H9 (cell line): ENCODE results near the gene ANKZF1. TPM values are rescaled to one million over a fixed set of nuclear protein-coding genes. Genes with fewer than 3 reads are reported as not detected.
A peak's percentile ranks its signal among the peaks of the same experiment; 100 is the strongest.

ENCODE experiments used
- DNase-seq: peaks from one replicate; pipeline ENCODE4 v3.0.0-alpha.2; 2017
- H2AFZ ChIP-seq: one replicate; pipeline ENCODE4 v1.6.1; 2013; ENCODE audit warnings: mild to moderate bottlenecking, low read length, control low read depth, moderate library complexity
- H2AK5ac ChIP-seq: 2 replicates; pipeline ENCODE4 v1.6.1; 2013; ENCODE audit warnings: low read length, control low read depth, mixed read lengths; ENCODE audit not compliant: insufficient read length
- H2BK120ac ChIP-seq: one replicate; pipeline ENCODE4 v1.6.1; 2013; ENCODE audit warnings: low read depth, mild to moderate bottlenecking, low read length, control low read depth, inconsistent platforms; ENCODE audit not compliant: poor library complexity, severe bottlenecking
- H2BK12ac ChIP-seq: 2 replicates; pipeline ENCODE4 v1.6.1; 2013; ENCODE audit warnings: low read length, control low read depth, mixed read lengths, low read depth; ENCODE audit not compliant: insufficient read length
- H2BK15ac ChIP-seq: 2 replicates; pipeline ENCODE4 v1.6.1; 2013; ENCODE audit warnings: low read depth, low read length, control low read depth
- H2BK20ac ChIP-seq: one replicate; pipeline ENCODE4 v1.6.1; 2013; ENCODE audit warnings: low read depth, mild to moderate bottlenecking, low read length, control low read depth, inconsistent platforms; ENCODE audit not compliant: poor library complexity, severe bottlenecking
- H2BK5ac ChIP-seq: 2 replicates; pipeline ENCODE4 v1.6.1; 2013; ENCODE audit warnings: low read length, control low read depth, mixed read lengths; ENCODE audit not compliant: insufficient read length
- H3K14ac ChIP-seq: 2 replicates; pipeline ENCODE4 v1.6.1; 2013; ENCODE audit warnings: low read length, control low read depth; ENCODE audit not compliant: insufficient read depth
- H3K18ac ChIP-seq: 2 replicates; pipeline ENCODE4 v1.6.1; 2013; ENCODE audit warnings: low read depth, mild to moderate bottlenecking, mixed read lengths, low read length, control low read depth; ENCODE audit not compliant: insufficient read length
- H3K23ac ChIP-seq: 2 replicates; pipeline ENCODE4 v1.6.1; 2013; ENCODE audit warnings: low read length, control low read depth, mixed read lengths, low read depth; ENCODE audit not compliant: insufficient read length
- H3K23me2 ChIP-seq: 2 replicates; pipeline ENCODE4 v1.6.1; 2013; ENCODE audit warnings: low read depth, mild to moderate bottlenecking, mixed read lengths, low read length, control low read depth; ENCODE audit not compliant: insufficient read length, poor library complexity, severe bottlenecking
- H3K27ac ChIP-seq: 2 replicates; pipeline ENCODE4 v1.5.1; 2013; ENCODE audit warnings: low read length, control low read depth, mixed read lengths, low read depth; ENCODE audit not compliant: insufficient read length
- H3K27me3 ChIP-seq: 2 replicates; pipeline ENCODE4 v1.6.1; 2013; ENCODE audit warnings: low read length, control low read depth, inconsistent platforms; ENCODE audit not compliant: insufficient read depth
- H3K4ac ChIP-seq: 2 replicates; pipeline ENCODE4 v1.6.1; 2013; ENCODE audit warnings: low read depth, mild to moderate bottlenecking, control low read depth, inconsistent platforms, low read length, moderate library complexity
- H3K4me1 ChIP-seq: 2 replicates; pipeline ENCODE4 v1.6.1; 2013; ENCODE audit warnings: low read length, control low read depth, inconsistent platforms; ENCODE audit not compliant: insufficient read depth
- H3K4me2 ChIP-seq: 2 replicates; pipeline ENCODE4 v1.6.1; 2013; ENCODE audit warnings: low read length, control low read depth, mixed read lengths; ENCODE audit not compliant: insufficient read length, insufficient read depth
- H3K56ac ChIP-seq: 2 replicates; pipeline ENCODE4 v1.6.1; 2013; ENCODE audit warnings: low read depth, mild to moderate bottlenecking, mixed read lengths, low read length, control low read depth; ENCODE audit not compliant: insufficient read length
- H3K79me1 ChIP-seq: 2 replicates; pipeline ENCODE4 v1.6.1; 2013; ENCODE audit warnings: low read depth, mild to moderate bottlenecking, moderate library complexity, low read length, control low read depth, inconsistent platforms; ENCODE audit not compliant: insufficient read depth, poor library complexity, severe bottlenecking
- H3K79me2 ChIP-seq: 2 replicates; pipeline ENCODE4 v1.6.1; 2013; ENCODE audit warnings: low read length, control low read depth, inconsistent platforms; ENCODE audit not compliant: insufficient read depth
- H3K9ac ChIP-seq: 2 replicates; pipeline ENCODE4 v1.6.1; 2013; ENCODE audit warnings: low read length, control low read depth, mixed read lengths; ENCODE audit not compliant: insufficient read length; ENCODE audit errors: extremely low read depth
- H3K9me3 ChIP-seq: one replicate; pipeline ENCODE4 v1.6.1; 2013; ENCODE audit warnings: low read depth, low read length, inconsistent platforms; ENCODE audit not compliant: control insufficient read depth
- H3T11ph ChIP-seq: one replicate; pipeline ENCODE4 v1.6.1; 2013; ENCODE audit warnings: mild to moderate bottlenecking, low read length, control low read depth, inconsistent platforms
- H4K20me1 ChIP-seq: one replicate; pipeline ENCODE4 v1.6.1; 2013; ENCODE audit not compliant: control insufficient read depth, insufficient read length, insufficient read depth
- H4K5ac ChIP-seq: 2 replicates; pipeline ENCODE4 v1.6.1; 2013; ENCODE audit warnings: low read depth, mild to moderate bottlenecking, mixed read lengths, low read length, control low read depth; ENCODE audit not compliant: insufficient read length
- H4K8ac ChIP-seq: replicated peaks from 2 replicates; pipeline ENCODE4 v1.6.1; 2013; ENCODE audit warnings: low read length, control low read depth, mixed read lengths, low read depth; ENCODE audit not compliant: insufficient read length
- H4K91ac ChIP-seq: 2 replicates; pipeline ENCODE4 v1.6.1; 2013; ENCODE audit warnings: low read depth, mild to moderate bottlenecking, moderate library complexity, mixed read lengths, low read length, control low read depth; ENCODE audit not compliant: insufficient read length
- H3K27ac Mint-ChIP-seq, 3 experiments: 2 replicates in 2 of 3; 3 replicates in 1 of 3; pipeline ENCODE4 v1.8.0; 2020 to 2021; ENCODE audit warnings: mixed read lengths in 3 of 3, mild to moderate bottlenecking in 1 of 3, moderate library complexity in 1 of 3
- H3K27me3 Mint-ChIP-seq: 2 replicates; pipeline ENCODE4 v1.8.0; 2021; ENCODE audit warnings: low read depth, mild to moderate bottlenecking, moderate library complexity, mixed read lengths
- H3K36me3 Mint-ChIP-seq, 3 experiments: 2 replicates in 2 of 3; 3 replicates in 1 of 3; pipeline ENCODE4 v1.8.0; 2020 to 2021; ENCODE audit warnings: low read depth in 3 of 3, mixed read lengths in 3 of 3; ENCODE audit not compliant: insufficient read depth in 1 of 3
- H3K4me1 Mint-ChIP-seq, 2 experiments: 2 replicates each; pipeline ENCODE4 v1.8.0; 2020; ENCODE audit warnings: mixed read lengths in 2 of 2
- H3K4me3 Mint-ChIP-seq, 2 experiments: 2 replicates in 1 of 2; 3 replicates in 1 of 2; pipeline ENCODE4 v1.8.0; 2020 to 2021; ENCODE audit warnings: mild to moderate bottlenecking in 2 of 2, mixed read lengths in 2 of 2, moderate library complexity in 1 of 2
- H3K9me3 Mint-ChIP-seq, 2 experiments: 2 replicates in 1 of 2; 3 replicates in 1 of 2; pipeline ENCODE4 v1.8.0; 2020; ENCODE audit warnings: mild to moderate bottlenecking in 2 of 2, mixed read lengths in 2 of 2, moderate library complexity in 1 of 2
- CTCF ChIP-seq: fragments of 200-600 bp; sonication (generic); conservative IDR thresholded peaks from 3 replicates; pipeline ENCODE4 v1.8.0; 2021; ENCODE audit warnings: antibody characterized with exemption, mild to moderate bottlenecking
- WGBS: extraction: QIAGEN DNeasy Blood & Tissue Kit; methylation state at CpG from one replicate; pipeline ENCODE4 v1.1.7; 2013; ENCODE audit warnings: missing lambda C conversion rate, low lambda C conversion rate, mixed read lengths; ENCODE audit not compliant: insufficient read length; ENCODE audit errors: extremely low coverage; 5-methylcytosine and 5-hydroxymethylcytosine counted together
- total RNA-seq: library from RNA; stranded (reverse); gene quantifications from 2 replicates; pipeline ENCODE4 v1.2.1, GENCODE V29; 2021

The ANKZF1 gene
- total RNA-seq, 1 experiment from 2014 or later: 55.4 TPM

GRCh38 chr2:219218217-219218731, 11.3 kb upstream of the ANKZF1 start:
- no peak overlapping the region for H2AFZ ChIP-seq
- H2BK5ac ChIP-seq: no peak overlapping the region
- no peak overlapping the region for H3K27ac ChIP-seq
- peak overlapping the region; percentile 85 to 91 for H3K4me3 Mint-ChIP-seq
- H2BK15ac ChIP-seq: no peak overlapping the region
- no peaks in the 10 kb centered on the region for H4K20me1 ChIP-seq
- no peak overlapping the region for H4K5ac ChIP-seq
- H3K4me1 Mint-ChIP-seq: peaks cover 19 to 23% of the 10 kb centered on the region in 2 experiments
- no peak overlapping the region for H3K56ac ChIP-seq
- peaks cover 3% of the 10 kb centered on the region; the same call in 1 of the 2 replicates for H3K27me3 Mint-ChIP-seq
- peaks cover 7% of the 10 kb centered on the region for H3K23me2 ChIP-seq
- H2BK120ac ChIP-seq: no peak overlapping the region
- no peak overlapping the region for H3K4ac ChIP-seq
- peak; percentile 84 for DNase-seq
- H2BK12ac ChIP-seq: no peak overlapping the region
- no peaks in the 10 kb centered on the region for H3K27me3 ChIP-seq
- H2AK5ac ChIP-seq: no peak overlapping the region
- H3K9me3 Mint-ChIP-seq: no peaks in the 10 kb centered on the region
- no peaks in the 10 kb centered on the region for H3K9me3 ChIP-seq
- no peak for TF ChIP-seq CTCF
- peak overlapping the region; percentile 75 for H3K4me2 ChIP-seq
- H3K14ac ChIP-seq: no peak overlapping the region
- H4K8ac ChIP-seq: no peak overlapping the region
- H2BK20ac ChIP-seq: no peak overlapping the region
- H3K27ac Mint-ChIP-seq: peak overlapping the region; percentile 66 to 97 (median 79); a peak in 4 of 7 replicates
- H3K79me1 ChIP-seq: no peaks in the 10 kb centered on the region
- no CpG with 5 or more reads among the region's 37 CpGs for WGBS
- H3K4me1 ChIP-seq: no peaks in the 10 kb centered on the region
- H3K36me3 Mint-ChIP-seq: peaks cover 23 to 59% (median 53%) of the 10 kb centered on the region in 3 experiments
- H3T11ph ChIP-seq: no peak overlapping the region
- H3K9ac ChIP-seq: peak overlapping the region; percentile 72
- no peaks in the 10 kb centered on the region for H3K79me2 ChIP-seq
- H3K23ac ChIP-seq: no peak overlapping the region
- no peak overlapping the region for H4K91ac ChIP-seq
- peak overlapping the region; percentile 29 for H3K18ac ChIP-seq
